MM.1S (cell line): Measurements from ENCODE around the gene PEX14.

Experiments
- DNase-seq: peaks from one replicate; pipeline ENCODE4 v3.0.0-alpha.2; 2015
- H2AFZ ChIP-seq: fragments of 300-600 bp; sonication (generic); 2 replicates; pipeline ENCODE4 v1.6.0; 2016; ENCODE audit warnings: antibody characterized with exemption, low read length
- H3F3A ChIP-seq: fragments of 300-600 bp; sonication (generic); 2 replicates; pipeline ENCODE4 v1.6.1; 2016; ENCODE audit warnings: mild to moderate bottlenecking, antibody characterized with exemption, low read length, moderate library complexity, mixed read lengths; ENCODE audit not compliant: insufficient read depth
- H3K27ac ChIP-seq: fragments of 300-600 bp; sonication (generic); 2 replicates; pipeline ENCODE4 v1.5.1; 2016; ENCODE audit warnings: mild to moderate bottlenecking, low read length
- H3K27me3 ChIP-seq: fragments of 300-600 bp; sonication (generic); replicated peaks from 2 replicates; pipeline ENCODE4 v1.6.0; 2016; ENCODE audit warnings: low read length; ENCODE audit not compliant: insufficient read depth
- H3K36me3 ChIP-seq: fragments of 300-600 bp; sonication (generic); replicated peaks from 2 replicates; pipeline ENCODE4 v1.6.1; 2016; ENCODE audit warnings: mild to moderate bottlenecking, low read length, mixed read lengths; ENCODE audit not compliant: insufficient read depth
- H3K4me1 ChIP-seq: fragments of 300-600 bp; sonication (generic); 2 replicates; pipeline ENCODE4 v1.6.1; 2016; ENCODE audit warnings: low read length, mixed read lengths
- H3K4me2 ChIP-seq: fragments of 300-600 bp; sonication (generic); 2 replicates; pipeline ENCODE4 v1.6.0; 2016; ENCODE audit warnings: low read depth, low read length
- H3K4me3 ChIP-seq: fragments of 300-600 bp; sonication (generic); 2 replicates; pipeline ENCODE4 v1.5.1; 2016; ENCODE audit warnings: low read length, mixed read lengths
- H3K79me2 ChIP-seq: fragments of 300-600 bp; sonication (generic); 2 replicates; pipeline ENCODE4 v1.6.1; 2016; ENCODE audit warnings: mixed run types, low read length, mixed read lengths
- H3K9ac ChIP-seq: fragments of 300-600 bp; sonication (generic); 2 replicates; pipeline ENCODE4 v1.6.1; 2016; ENCODE audit warnings: low read length, mixed read lengths
- H3K9me2 ChIP-seq: fragments of 300-600 bp; sonication (generic); replicated peaks from 2 replicates; pipeline ENCODE4 v1.6.1; 2016; ENCODE audit warnings: mild to moderate bottlenecking, low read length, mixed read lengths; ENCODE audit not compliant: insufficient read depth
- H3K9me3 ChIP-seq: fragments of 300-600 bp; sonication (generic); replicated peaks from 2 replicates; pipeline ENCODE4 v1.6.1; 2016; ENCODE audit warnings: mild to moderate bottlenecking, low read length, mixed read lengths; ENCODE audit not compliant: insufficient read depth
- H4K20me1 ChIP-seq: fragments of 300-600 bp; sonication (generic); 2 replicates; pipeline ENCODE4 v1.6.1; 2016; ENCODE audit warnings: mild to moderate bottlenecking, low read length, moderate library complexity, mixed read lengths; ENCODE audit not compliant: insufficient read depth
- CTCF ChIP-seq: fragments of 300-600 bp; sonication (generic); IDR thresholded peaks from 2 replicates; pipeline ENCODE4 v1.5.1; 2016; ENCODE audit warnings: antibody characterized with exemption, low read length, mixed read lengths
- EZH2 ChIP-seq: fragments of 300-600 bp; sonication (generic); optimal IDR thresholded peaks from 2 replicates; pipeline ENCODE3; 2017; ENCODE audit warnings: low read depth, mild to moderate bottlenecking, antibody characterized with exemption, low read length, mixed read lengths
- EZH2phosphoT487 ChIP-seq: fragments of 300-600 bp; sonication (generic); IDR thresholded peaks from 2 replicates; pipeline ENCODE4 v1.6.1; 2018; ENCODE audit warnings: antibody characterized with exemption, low read length

Gene PEX14

GRCh38 chr1:10549904-10550664 is 75.3 kb downstream of the PEX14 start:
- Histone ChIP-seq H3K79me2 (no peaks in the 10 kb centered on the region), H3K4me3 (no peak overlapping the region), H3K9me2 (no peaks in the 10 kb centered on the region), H4K20me1 (no peaks in the 10 kb centered on the region), H3K4me2 (no peak overlapping the region), H3K9ac (no peak overlapping the region), H3K36me3 (no peaks in the 10 kb centered on the region), H3K27me3 (no peaks in the 10 kb centered on the region), H3K4me1 (no peaks in the 10 kb centered on the region), H3K9me3 (no peaks in the 10 kb centered on the region), H3K27ac (no peak overlapping the region), H3F3A (no peaks in the 10 kb centered on the region), H2AFZ (no peak overlapping the region)
- TF ChIP-seq EZH2phosphoT487 (no peak), EZH2 (no peak), CTCF (no peak)
- no peak for DNase-seq

- H2AFZ ChIP-seq: no peak overlapping the region
- no peak overlapping the region for H3K9ac ChIP-seq
- no peaks in the 10 kb centered on the region for H3K27me3 ChIP-seq
- DNase-seq: no peak
- H3K9me3 ChIP-seq: no peaks in the 10 kb centered on the region
- H3K4me2 ChIP-seq: no peak overlapping the region
- H3F3A ChIP-seq: no peaks in the 10 kb centered on the region
- H3K4me3 ChIP-seq: no peak overlapping the region
- H3K79me2 ChIP-seq: no peaks in the 10 kb centered on the region
- H3K4me1 ChIP-seq: no peaks in the 10 kb centered on the region
- H3K36me3 ChIP-seq: no peaks in the 10 kb centered on the region
- no peak overlapping the region for H3K27ac ChIP-seq
- H3K9me2 ChIP-seq: no peaks in the 10 kb centered on the region
- no peaks in the 10 kb centered on the region for H4K20me1 ChIP-seq
- TF ChIP-seq EZH2 (no peak), CTCF (no peak), EZH2phosphoT487 (no peak)
These were observed 78.4 kb downstream of the PEX14 start for GRCh38 chr1:10553118-10553517.

- H3K9ac ChIP-seq: no peak overlapping the region
- TF ChIP-seq CTCF (no peak), EZH2 (no peak), EZH2phosphoT487 (no peak)
- no peaks in the 10 kb centered on the region for H3K4me1 ChIP-seq
- H3K9me2 ChIP-seq: no peaks in the 10 kb centered on the region
- H3K36me3 ChIP-seq: no peaks in the 10 kb centered on the region
- no peak overlapping the region for H3K27ac ChIP-seq
- no peaks in the 10 kb centered on the region for H3K9me3 ChIP-seq
- no peaks in the 10 kb centered on the region for H3K79me2 ChIP-seq
- H3K4me2 ChIP-seq: no peak overlapping the region
- H3F3A ChIP-seq: no peaks in the 10 kb centered on the region
- no peak for DNase-seq
- no peaks in the 10 kb centered on the region for H3K27me3 ChIP-seq
- no peaks in the 10 kb centered on the region for H4K20me1 ChIP-seq
- H2AFZ ChIP-seq: no peak overlapping the region
- H3K4me3 ChIP-seq: no peak overlapping the region
These were observed 81.1 kb downstream of the PEX14 start for GRCh38 chr1:10555635-10556429.
